ENCODE measurements around the gene DLG2. TPM values are rescaled to one million over a fixed set of nuclear protein-coding genes. Genes with fewer than 3 reads are reported as not detected.

DLG2 gene
- total RNA-seq, 1 donor from 2014 or later: 2.1 TPM

GRCh38 chr11:83863272-83863671, 1763.9 kb downstream of the DLG2 start:
- DNase-seq (ENCODE audit: low read depth, low spot score): no peak
- Mint-ChIP-seq H3K36me3 (ENCODE audit: low read depth) (no peaks in the 10 kb centered on the region), H3K4me3 (no peak overlapping the region), H3K9me3 (peaks cover 7% of the 10 kb centered on the region), H3K27ac (ENCODE audit: unreplicated experiment) (no peak overlapping the region), H3K27me3 (ENCODE audit: low read depth) (no peaks in the 10 kb centered on the region), H3K4me1 (peaks cover 14% of the 10 kb centered on the region)
- TF ChIP-seq, protein P1, sequence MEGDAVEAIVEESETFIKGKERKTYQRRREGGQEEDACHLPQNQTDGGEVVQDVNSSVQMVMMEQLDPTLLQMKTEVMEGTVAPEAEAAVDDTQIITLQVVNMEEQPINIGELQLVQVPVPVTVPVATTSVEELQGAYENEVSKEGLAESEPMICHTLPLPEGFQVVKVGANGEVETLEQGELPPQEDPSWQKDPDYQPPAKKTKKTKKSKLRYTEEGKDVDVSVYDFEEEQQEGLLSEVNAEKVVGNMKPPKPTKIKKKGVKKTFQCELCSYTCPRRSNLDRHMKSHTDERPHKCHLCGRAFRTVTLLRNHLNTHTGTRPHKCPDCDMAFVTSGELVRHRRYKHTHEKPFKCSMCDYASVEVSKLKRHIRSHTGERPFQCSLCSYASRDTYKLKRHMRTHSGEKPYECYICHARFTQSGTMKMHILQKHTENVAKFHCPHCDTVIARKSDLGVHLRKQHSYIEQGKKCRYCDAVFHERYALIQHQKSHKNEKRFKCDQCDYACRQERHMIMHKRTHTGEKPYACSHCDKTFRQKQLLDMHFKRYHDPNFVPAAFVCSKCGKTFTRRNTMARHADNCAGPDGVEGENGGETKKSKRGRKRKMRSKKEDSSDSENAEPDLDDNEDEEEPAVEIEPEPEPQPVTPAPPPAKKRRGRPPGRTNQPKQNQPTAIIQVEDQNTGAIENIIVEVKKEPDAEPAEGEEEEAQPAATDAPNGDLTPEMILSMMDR (conservative IDR thresholded peaks at IDR 0.05): no peak

- Mint-ChIP-seq H3K9me3 (peaks cover 7% of the 10 kb centered on the region), H3K27me3 (ENCODE audit: low read depth) (no peaks in the 10 kb centered on the region), H3K36me3 (ENCODE audit: low read depth) (no peaks in the 10 kb centered on the region), H3K27ac (ENCODE audit: unreplicated experiment) (no peak overlapping the region), H3K4me3 (no peak overlapping the region), H3K4me1 (peaks cover 14% of the 10 kb centered on the region)
- DNase-seq (ENCODE audit: low read depth, low spot score): no peak
- TF ChIP-seq, protein P1 (conservative IDR thresholded peaks at IDR 0.05): no peak
Measured at GRCh38 chr11:83862691-83863090, 1764.5 kb downstream of the DLG2 start.

DNA sequence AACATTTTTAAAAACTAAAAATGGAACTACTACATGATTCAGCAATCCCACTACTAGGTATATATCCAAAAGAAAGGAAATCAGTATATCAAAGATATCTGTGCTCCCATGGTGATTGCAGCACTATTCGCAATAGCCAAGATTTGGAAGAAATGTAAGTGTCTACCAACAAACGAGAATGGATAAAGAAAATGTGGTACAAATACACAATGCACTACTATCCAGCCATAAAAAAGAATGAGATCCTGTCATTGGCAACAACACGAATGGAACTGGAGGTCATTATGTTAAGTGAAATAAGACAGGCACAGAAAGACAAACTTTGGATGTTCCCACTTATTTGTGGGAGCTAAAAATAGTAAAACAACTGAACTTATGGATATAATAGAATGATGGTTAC, 1765.1 kb downstream of the DLG2 start:
- DNase-seq (ENCODE audit: low read depth, low spot score): no peak
- H3K4me3 Mint-ChIP-seq: no peak overlapping the region
- no peaks in the 10 kb centered on the region for H3K36me3 Mint-ChIP-seq (ENCODE audit: low read depth)
- TF ChIP-seq, protein P1 (conservative IDR thresholded peaks at IDR 0.05): no peak
- H3K27me3 Mint-ChIP-seq (ENCODE audit: low read depth): no peaks in the 10 kb centered on the region
- H3K4me1 Mint-ChIP-seq: peaks cover 14% of the 10 kb centered on the region
- no peak overlapping the region for H3K27ac Mint-ChIP-seq (ENCODE audit: unreplicated experiment)
- H3K9me3 Mint-ChIP-seq: peaks cover 14% of the 10 kb centered on the region

GRCh38 chr11:83858694-83859093, 1768.5 kb downstream of the DLG2 start:
- TF ChIP-seq, protein P1 (conservative IDR thresholded peaks at IDR 0.05): no peak
- no peaks in the 10 kb centered on the region for H3K36me3 Mint-ChIP-seq (ENCODE audit: low read depth)
- peaks cover 14% of the 10 kb centered on the region for H3K4me1 Mint-ChIP-seq
- no peak for DNase-seq (ENCODE audit: low read depth, low spot score)
- H3K4me3 Mint-ChIP-seq: no peak overlapping the region
- H3K9me3 Mint-ChIP-seq: peaks cover 19% of the 10 kb centered on the region
- no peak overlapping the region for H3K27ac Mint-ChIP-seq (ENCODE audit: unreplicated experiment)
- no peaks in the 10 kb centered on the region for H3K27me3 Mint-ChIP-seq (ENCODE audit: low read depth)

GRCh38 chr11:83855237-83855636, 1771.9 kb downstream of the DLG2 start:
- Mint-ChIP-seq H3K9me3 (peaks cover 12% of the 10 kb centered on the region), H3K27me3 (ENCODE audit: low read depth) (no peaks in the 10 kb centered on the region), H3K36me3 (ENCODE audit: low read depth) (no peaks in the 10 kb centered on the region), H3K27ac (ENCODE audit: unreplicated experiment) (no peak overlapping the region), H3K4me1 (peaks cover 8% of the 10 kb centered on the region), H3K4me3 (no peak overlapping the region)
- TF ChIP-seq, protein P1 (conservative IDR thresholded peaks at IDR 0.05): no peak
- DNase-seq (ENCODE audit: low read depth, low spot score): no peak
